Sigmoid colon (tissue), 4 donors: Measurements from ENCODE around the gene SPTBN1.

Experiments used
- CTCF ChIP-seq, 4 experiments: fragments of 450-650 bp in 3 of 4; fragments of 200-600 bp in 1 of 4; IDR thresholded peaks; one replicate each; pipeline ENCODE4 v1.5.1; 2016 to 2019; ENCODE audit warnings: antibody characterized with exemption in 4 of 4, mild to moderate bottlenecking in 3 of 4, moderate library complexity in 2 of 4
- EP300 ChIP-seq, 4 donors: sonication (generic); formaldehyde crosslinking; IDR thresholded peaks; one replicate each; pipeline ENCODE4 v1.6.1; 2017; ENCODE audit warnings: antibody characterized with exemption in 4 of 4
- POLR2A ChIP-seq, 2 donors: fragments of 450-650 bp; IDR thresholded peaks; one replicate each; pipeline ENCODE4 v1.6.1; 2016; ENCODE audit warnings: antibody characterized with exemption in 2 of 2, mild to moderate bottlenecking in 2 of 2, moderate library complexity in 2 of 2
- POLR2AphosphoS5 ChIP-seq, 4 donors: sonication (generic); formaldehyde crosslinking; IDR thresholded peaks; one replicate each; pipeline ENCODE4 v1.6.1; 2017; ENCODE audit warnings: antibody characterized with exemption in 4 of 4

DNA sequence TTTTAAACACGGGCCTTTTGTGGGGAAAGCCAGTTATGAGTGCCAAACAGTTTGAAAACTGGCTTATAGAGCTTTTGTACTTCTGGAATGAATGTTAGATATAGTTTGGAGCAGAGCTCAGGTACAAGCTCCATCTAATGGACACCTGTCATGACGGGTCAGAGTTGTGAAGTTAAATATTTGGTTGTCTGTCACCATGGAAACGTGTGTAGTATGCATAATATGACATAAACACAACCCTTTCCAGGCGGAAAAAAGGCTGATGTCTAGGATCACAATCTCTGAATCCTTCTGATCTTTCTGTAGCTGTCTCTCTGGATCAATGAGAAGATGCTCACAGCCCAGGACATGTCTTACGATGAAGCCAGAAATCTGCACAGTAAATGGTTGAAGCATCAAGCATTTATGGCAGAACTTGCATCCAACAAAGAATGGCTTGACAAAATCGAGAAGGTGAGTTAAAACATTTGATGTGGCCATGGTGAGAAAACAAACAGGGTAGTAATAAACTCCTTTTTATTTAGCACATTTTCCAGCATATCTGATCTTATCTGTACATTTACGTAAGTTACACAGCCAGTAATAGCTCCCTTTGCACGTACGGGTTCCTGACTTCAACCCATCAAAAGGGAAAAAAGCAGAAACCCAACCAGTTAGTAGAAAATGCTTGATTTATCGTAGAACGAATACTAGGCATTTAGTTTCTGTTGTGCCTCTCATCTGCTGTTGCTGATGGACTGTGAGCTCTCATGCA is 186.7 kb downstream of the SPTBN1 start:
- TF ChIP-seq POLR2AphosphoS5 (IDR thresholded peaks at IDR 0.05) (no peak), EP300 (IDR thresholded peaks at IDR 0.05) (no peak), CTCF (IDR thresholded peaks at IDR 0.05) (no peak), POLR2A (IDR thresholded peaks at IDR 0.05) (no peak)
